CD4-positive, alpha-beta T cell (primary cell): ENCODE results near the gene MAB21L4. TPM values are rescaled to one million over a fixed set of nuclear protein-coding genes. Genes with fewer than 3 reads are reported as not detected.

Source experiments
- ATAC-seq: fragments of 200-7000 bp; cut with Tn5 transposase; one replicate; pipeline ENCODE4 v1.10.0; 2022; ENCODE audit warnings: mild to moderate bottlenecking; ENCODE audit not compliant: poor library complexity
- CTCF ChIA-PET: fragments of 350-600 bp; sonication (Branson Sonifier 250); formaldehyde crosslinking; loops from one replicate; lab custom pipeline; 2021; ENCODE audit warnings: antibody characterized with exemption, inconsistent platforms; lab: Charles Lee
- POLR2A ChIA-PET: fragments of 350-600 bp; sonication (Branson Sonifier 250); formaldehyde crosslinking; loops from one replicate; lab custom pipeline; 2021; ENCODE audit warnings: antibody characterized with exemption, inconsistent platforms; lab: Charles Lee
- DNase-seq, 14 experiments: peaks; one replicate each; pipeline ENCODE4 v3.0.0-alpha.2; 2013 to 2020; ENCODE audit warnings: mixed read lengths in 2 of 14
- H3K27ac ChIP-seq, 2 donors: one replicate each; pipeline versions ENCODE4 v1.5.1 to v1.7.0; 2013; ENCODE audit warnings: low read length in 2 of 2, low read depth in 1 of 2, mild to moderate bottlenecking in 1 of 2
- H3K27me3 ChIP-seq, 2 experiments: 1 replicate in 1 of 2; 2 replicates in 1 of 2; pipeline versions ENCODE4 v1.6.1 to v1.7.0; 2013; ENCODE audit warnings: low read length in 2 of 2, control low read depth in 1 of 2, mild to moderate bottlenecking in 1 of 2, moderate library complexity in 1 of 2; ENCODE audit not compliant: insufficient read depth in 2 of 2, control insufficient read depth in 1 of 2
- H3K36me3 ChIP-seq: one replicate; pipeline ENCODE4 v1.6.1; 2013; ENCODE audit warnings: low read length, control low read depth; ENCODE audit not compliant: insufficient read depth
- H3K4me1 ChIP-seq: one replicate; pipeline ENCODE4 v1.6.1; 2013; ENCODE audit warnings: low read length, control low read depth; ENCODE audit not compliant: insufficient read depth
- H3K4me3 ChIP-seq: one replicate; pipeline ENCODE4 v1.5.1; 2013; ENCODE audit warnings: mild to moderate bottlenecking, low read length, moderate library complexity
- H3K9me3 ChIP-seq, 2 experiments: 1 replicate in 1 of 2; 2 replicates in 1 of 2; pipeline versions ENCODE4 v1.6.1 to v1.7.0; 2013; ENCODE audit warnings: low read length in 2 of 2, mild to moderate bottlenecking in 2 of 2, control low read depth in 1 of 2, moderate library complexity in 1 of 2; ENCODE audit not compliant: control insufficient read depth in 1 of 2, insufficient read depth in 1 of 2
- H3K27ac Mint-ChIP-seq: one replicate; pipeline ENCODE4 v1.8.0; 2020; ENCODE audit warnings: mixed read lengths
- H3K27me3 Mint-ChIP-seq: one replicate; pipeline ENCODE4 v1.8.0; 2021; ENCODE audit warnings: mixed read lengths
- H3K36me3 Mint-ChIP-seq: one replicate; pipeline ENCODE4 v1.8.0; 2021; ENCODE audit warnings: low read depth, mixed read lengths
- H3K4me1 Mint-ChIP-seq: one replicate; pipeline ENCODE4 v1.8.0; 2021; ENCODE audit warnings: low read depth, mixed read lengths
- H3K4me3 Mint-ChIP-seq: one replicate; pipeline ENCODE4 v1.8.0; 2020; ENCODE audit warnings: mild to moderate bottlenecking, mixed read lengths
- H3K9me3 Mint-ChIP-seq: one replicate; pipeline ENCODE4 v1.8.0; 2020; ENCODE audit warnings: mixed read lengths
- CTCF ChIP-seq: fragments of 200-600 bp; IDR thresholded peaks from one replicate; pipeline ENCODE4 v1.8.0; 2022; ENCODE audit warnings: antibody characterized with exemption, mild to moderate bottlenecking
- intact Hi-C, 2 experiments: fragments of 100-400 bp; cut with DNase I in 1 of 2; cut with micrococcal nuclease in 1 of 2; formaldehyde crosslinking; loops; one replicate each; pipeline versions ENCODE4 v1.15.1 to v1.9.0; 2023 to 2025; cut with DNase I, micrococcal nuclease
- total RNA-seq, 174 experiments: library from RNA in 2 of 174; stranded (reverse) in 2 of 174; gene quantifications; one replicate each; pipeline ENCODE4 v1.2.3 and lab custom pipeline; 2021 to 2026

Gene MAB21L4
- total RNA-seq, 2 experiments from 2014 or later = not detected

GRCh38 chr2:240918258-240919091, 22.5 kb upstream of the MAB21L4 start:
- intact Hi-C loops = loop anchor here (10.0 kb wide), 2 partner anchors 156 to 236 kb away; partner anchors contain the start of gene PPP1R7 (in 1 of the 2)
- H3K36me3 Mint-ChIP-seq = no peaks in the 10 kb centered on the region

GRCh38 chr2:240917684-240918257, 21.8 kb upstream of the MAB21L4 start:
- no peak for TF ChIP-seq CTCF
- H3K27ac Mint-ChIP-seq = no peak overlapping the region
- DNase-seq = peak in 3 of 14 experiments; percentile 1 to 28 (median 4)
- Histone ChIP-seq H3K36me3 (no peaks in the 10 kb centered on the region), H3K27ac (no peak overlapping the region), H3K27me3 (peaks cover 27 to 31% of the 10 kb centered on the region in 2 experiments), H3K4me1 (peaks cover 3% of the 10 kb centered on the region), H3K4me3 (no peak overlapping the region), H3K9me3 (peaks cover 0 to 4% of the 10 kb centered on the region in 2 experiments)
- CTCF ChIA-PET = no interaction called here
- no peaks in the 10 kb centered on the region for H3K36me3 Mint-ChIP-seq
- POLR2A ChIA-PET = no interaction called here
- H3K4me3 Mint-ChIP-seq = no peak overlapping the region
- ATAC-seq = no peak
- H3K4me1 Mint-ChIP-seq = no peaks in the 10 kb centered on the region
- intact Hi-C loops = loop anchor here (10.0 kb wide), 2 partner anchors 157 to 237 kb away; partner anchors contain the start of gene PPP1R7 (in 1 of the 2)
- no peaks in the 10 kb centered on the region for H3K9me3 Mint-ChIP-seq
- peaks cover 4% of the 10 kb centered on the region for H3K27me3 Mint-ChIP-seq

More at GRCh38 chr2:240918258-240919091, 22.5 kb upstream of the MAB21L4 start:
- H3K4me1 ChIP-seq = peaks cover 3% of the 10 kb centered on the region
- H3K27ac ChIP-seq = no peak overlapping the region
- no peak overlapping the region for H3K4me3 ChIP-seq
- no peak for TF ChIP-seq CTCF
- ATAC-seq (no peak), DNase-seq (peak in 3 of 14 experiments; percentile 0 to 24 (median 3))
- peaks cover 26 to 27% of the 10 kb centered on the region in 2 experiments for H3K27me3 ChIP-seq
- Mint-ChIP-seq H3K9me3 (no peaks in the 10 kb centered on the region), H3K27me3 (peaks cover 4% of the 10 kb centered on the region), H3K4me3 (no peak overlapping the region), H3K4me1 (no peaks in the 10 kb centered on the region), H3K27ac (no peak overlapping the region)
- ChIA-PET POLR2A (no interaction called here), CTCF (no interaction called here)
- peaks cover 0 to under 1% of the 10 kb centered on the region in 2 experiments for H3K9me3 ChIP-seq
- no peaks in the 10 kb centered on the region for H3K36me3 ChIP-seq

- POLR2A ChIA-PET = no interaction called here
- no peaks in the 10 kb centered on the region for H3K36me3 Mint-ChIP-seq
- CTCF ChIA-PET = no interaction called here
- H3K27me3 Mint-ChIP-seq = peaks cover 10% of the 10 kb centered on the region
- no peaks in the 10 kb centered on the region for H3K9me3 Mint-ChIP-seq
- no peak overlapping the region for H3K27ac ChIP-seq
- no peak overlapping the region for H3K4me3 Mint-ChIP-seq
- peaks cover 0 to 4% of the 10 kb centered on the region in 2 experiments for H3K9me3 ChIP-seq
- no peaks in the 10 kb centered on the region for H3K36me3 ChIP-seq
- no peaks in the 10 kb centered on the region for H3K4me1 Mint-ChIP-seq
- peaks cover 27 to 31% of the 10 kb centered on the region in 2 experiments for H3K27me3 ChIP-seq
- no peak overlapping the region for H3K27ac Mint-ChIP-seq
- DNase-seq = peak in 1 of 14 experiments; percentile 5
- intact Hi-C loops = loop anchor here (10.0 kb wide), 2 partner anchors 158 to 238 kb away; partner anchors contain the start of gene PPP1R7 (in 1 of the 2)
- H3K4me1 ChIP-seq = peaks cover 3% of the 10 kb centered on the region
- ATAC-seq = no peak
- no peak for TF ChIP-seq CTCF
- no peak overlapping the region for H3K4me3 ChIP-seq
Observed at GRCh38 chr2:240917009-240917683, 21.2 kb upstream of the MAB21L4 start.
